PC-3 (cell line): Measurements from ENCODE around the gene SAMD4A. TPM values are rescaled to one million over a fixed set of nuclear protein-coding genes. Genes with fewer than 3 reads are reported as not detected.

Experiments
- ATAC-seq: fragments of 200-7000 bp; cut with Tn5 transposase; 2 replicates; pipeline ENCODE4 v1.9.1; 2020; ENCODE audit warnings: mild to moderate bottlenecking, moderate library complexity
- BruUV-seq: library from RNA; stranded (reverse); fragments of 400-500 nt; replicated peaks from 2 replicates; lab custom pipeline; 2021; lab: Mats Ljungman, UMichigan
- CTCF ChIA-PET: fragments of 300-600 bp; sonication (Branson Sonifier 250); formaldehyde crosslinking; loops from one replicate; lab custom pipeline; 2022; ENCODE audit warnings: antibody characterized with exemption; lab: Charles Lee
- POLR2A ChIA-PET: fragments of 300-600 bp; sonication (Branson Sonifier 250); formaldehyde crosslinking; loops from one replicate; lab custom pipeline; 2022; ENCODE audit warnings: antibody characterized with exemption; ENCODE audit not compliant: unreplicated experiment; lab: Charles Lee
- DNase-seq: peaks from one replicate; pipeline ENCODE4 v3.0.0-alpha.2; 2015
- H2AFZ ChIP-seq: fragments of 300-600 bp; sonication (generic); 2 replicates; pipeline ENCODE4 v1.6.0; 2016; ENCODE audit warnings: antibody characterized with exemption, low read length
- H3F3A ChIP-seq: fragments of 300-600 bp; sonication (generic); one replicate; pipeline ENCODE4 v1.6.0; 2017; ENCODE audit warnings: antibody characterized with exemption, low read length, control low read depth, mild to moderate bottlenecking; ENCODE audit not compliant: unreplicated experiment
- H3K27ac ChIP-seq: fragments of 300-600 bp; sonication (generic); 2 replicates; pipeline ENCODE4 v1.5.1; 2016; ENCODE audit warnings: mild to moderate bottlenecking, low read length
- H3K27me3 ChIP-seq: fragments of 300-600 bp; sonication (generic); 2 replicates; pipeline ENCODE4 v1.6.1; 2016; ENCODE audit warnings: low read length, mixed read lengths
- H3K36me3 ChIP-seq: fragments of 300-600 bp; sonication (generic); 2 replicates; pipeline ENCODE4 v1.6.1; 2016; ENCODE audit warnings: low read depth, mixed run types, low read length, mixed read lengths
- H3K4me1 ChIP-seq: fragments of 300-600 bp; sonication (generic); 2 replicates; pipeline ENCODE4 v1.5.1; 2016; ENCODE audit warnings: low read length; ENCODE audit not compliant: insufficient read depth
- H3K4me2 ChIP-seq: fragments of 300-600 bp; sonication (generic); 2 replicates; pipeline ENCODE4 v1.6.0; 2016; ENCODE audit warnings: low read length
- H3K4me3 ChIP-seq: fragments of 300-600 bp; sonication (generic); 2 replicates; pipeline ENCODE4 v1.5.1; 2016; ENCODE audit warnings: mild to moderate bottlenecking, low read length, mixed read lengths
- H3K79me2 ChIP-seq: fragments of 300-600 bp; sonication (generic); 2 replicates; pipeline ENCODE4 v1.6.1; 2017; ENCODE audit warnings: low read length, mixed read lengths
- H3K9ac ChIP-seq: fragments of 300-600 bp; sonication (generic); 2 replicates; pipeline ENCODE4 v1.6.0; 2016; ENCODE audit warnings: mild to moderate bottlenecking, low read length
- H3K9me2 ChIP-seq: fragments of 300-600 bp; sonication (generic); replicated peaks from 2 replicates; pipeline ENCODE4 v1.6.1; 2016; ENCODE audit warnings: mixed run types, low read length, mixed read lengths
- H3K9me3 ChIP-seq: fragments of 300-600 bp; sonication (generic); 2 replicates; pipeline ENCODE4 v1.6.1; 2016; ENCODE audit warnings: low read length, mixed read lengths
- H4K20me1 ChIP-seq: fragments of 300-600 bp; sonication (generic); 2 replicates; pipeline ENCODE4 v1.6.1; 2016; ENCODE audit warnings: low read length, mixed read lengths
- CTCF ChIP-seq: fragments of 300-600 bp; sonication (generic); conservative IDR thresholded peaks from 2 replicates; pipeline ENCODE4 v1.5.1; 2017; ENCODE audit warnings: antibody characterized with exemption, low read depth, mild to moderate bottlenecking, low read length
- EZH2 ChIP-seq: fragments of 300-600 bp; sonication (generic); IDR thresholded peaks from one replicate; pipeline ENCODE4 v1.6.1; 2017; ENCODE audit warnings: antibody characterized with exemption, mild to moderate bottlenecking, low read length; ENCODE audit not compliant: unreplicated experiment
- EZH2phosphoT487 ChIP-seq: fragments of 300-600 bp; sonication (generic); IDR thresholded peaks from 2 replicates; pipeline ENCODE4 v1.6.1; 2018; ENCODE audit warnings: mild to moderate bottlenecking, antibody characterized with exemption, low read length, borderline replicate concordance
- intact Hi-C: fragments of 100-400 bp; cut with micrococcal nuclease; formaldehyde crosslinking; loops from 2 replicates; pipeline ENCODE4 v1.9.0; 2023
- total RNA-seq: library from RNA; depleted of rRNA; stranded (reverse); fragments of >200 nt; gene quantifications from 2 replicates; pipeline ENCODE4 v1.2.3, GENCODE V29; 2014

The SAMD4A gene
- total RNA-seq, 1 experiment from 2014 or later: 42.9 TPM

DNA sequence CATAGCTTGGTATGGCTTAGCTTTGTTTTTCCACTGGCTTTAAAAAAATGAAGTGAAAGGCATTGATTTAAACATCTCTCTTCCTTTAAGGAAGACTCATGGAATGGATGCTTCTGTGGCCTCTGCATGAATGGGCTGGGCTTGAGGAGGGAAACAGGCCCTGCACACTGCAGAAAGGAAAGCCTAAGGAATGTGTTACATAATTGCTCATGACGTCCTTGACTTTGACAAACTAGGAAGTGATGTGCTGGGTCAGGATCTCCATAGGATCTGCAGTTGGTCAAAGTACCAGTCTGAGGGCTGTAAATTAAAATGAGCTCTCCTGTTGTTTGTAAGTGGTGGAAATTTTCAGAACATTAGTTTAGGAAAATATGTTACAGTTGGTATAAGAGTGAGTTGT, 12.7 kb downstream of the SAMD4A start:
- H3K4me1 ChIP-seq: peaks cover 16% of the 10 kb centered on the region
- POLR2A ChIA-PET: interaction anchor here (0.8 kb wide), 1 partner anchor 14 kb away, joined by 3 read pairs; no protein-coding TSS in a partner anchor
- H3F3A ChIP-seq: no peaks in the 10 kb centered on the region
- peaks cover 97% of the 10 kb centered on the region for H3K79me2 ChIP-seq
- no peak overlapping the region for H3K4me3 ChIP-seq
- intact Hi-C loops: no loop called here
- ATAC-seq (no peak), DNase-seq (no peak)
- H3K9me2 ChIP-seq: no peaks in the 10 kb centered on the region
- BruUV-seq: no TSS peak
- H3K4me2 ChIP-seq: no peak overlapping the region
- H3K9ac ChIP-seq: no peak overlapping the region
- H3K27ac ChIP-seq: no peak overlapping the region
- CTCF ChIA-PET: interaction anchor here (0.5 kb wide), 1 partner anchor 23 kb away, joined by 3 read pairs; no protein-coding TSS in a partner anchor
- peaks cover 40% of the 10 kb centered on the region; the same call in 1 of the 2 replicates for H4K20me1 ChIP-seq
- TF ChIP-seq EZH2phosphoT487 (no peak), EZH2 (no peak), CTCF (no peak)
- peaks cover 14% of the 10 kb centered on the region for H3K36me3 ChIP-seq
- H2AFZ ChIP-seq: no peak overlapping the region
- H3K9me3 ChIP-seq: no peaks in the 10 kb centered on the region
- H3K27me3 ChIP-seq: no peaks in the 10 kb centered on the region

DNA sequence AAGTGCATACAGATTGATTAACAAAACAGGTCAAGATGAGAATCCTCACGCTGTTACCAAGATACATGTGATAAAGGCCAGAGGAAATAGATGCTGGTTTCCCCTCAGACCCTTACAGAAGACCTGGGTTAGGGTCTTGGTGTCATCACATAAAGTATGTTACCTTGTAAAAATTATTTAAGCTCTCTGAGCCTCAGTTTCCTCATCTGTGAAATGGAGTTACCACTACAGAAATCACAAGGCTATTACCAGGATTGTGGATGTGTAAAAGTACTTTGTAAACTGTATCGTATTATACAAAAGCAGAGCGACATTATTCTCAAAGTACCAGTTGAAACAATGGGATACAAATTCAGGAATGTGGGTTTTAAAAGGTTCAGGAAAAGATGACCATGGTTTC, 14.0 kb downstream of the SAMD4A start:
- no peak for TF ChIP-seq EZH2phosphoT487
- TF ChIP-seq CTCF: no peak
- H3F3A ChIP-seq: no peaks in the 10 kb centered on the region
- H3K4me3 ChIP-seq: no peak overlapping the region
- ChIA-PET POLR2A (no interaction called here), CTCF (no interaction called here)
- no peaks in the 10 kb centered on the region for H3K9me2 ChIP-seq
- no peak overlapping the region for H3K4me2 ChIP-seq
- peaks cover 39% of the 10 kb centered on the region; the same call in 1 of the 2 replicates for H4K20me1 ChIP-seq
- H3K27me3 ChIP-seq: no peaks in the 10 kb centered on the region
- ATAC-seq (no peak), DNase-seq (no peak)
- H2AFZ ChIP-seq: no peak overlapping the region
- H3K9ac ChIP-seq: no peak overlapping the region
- no peaks in the 10 kb centered on the region for H3K9me3 ChIP-seq
- intact Hi-C loops: no loop called here
- no peak overlapping the region for H3K27ac ChIP-seq
- BruUV-seq: no TSS peak
- peaks cover 23% of the 10 kb centered on the region for H3K36me3 ChIP-seq
- peaks cover 97% of the 10 kb centered on the region for H3K79me2 ChIP-seq
- H3K4me1 ChIP-seq: peaks cover 16% of the 10 kb centered on the region

DNA sequence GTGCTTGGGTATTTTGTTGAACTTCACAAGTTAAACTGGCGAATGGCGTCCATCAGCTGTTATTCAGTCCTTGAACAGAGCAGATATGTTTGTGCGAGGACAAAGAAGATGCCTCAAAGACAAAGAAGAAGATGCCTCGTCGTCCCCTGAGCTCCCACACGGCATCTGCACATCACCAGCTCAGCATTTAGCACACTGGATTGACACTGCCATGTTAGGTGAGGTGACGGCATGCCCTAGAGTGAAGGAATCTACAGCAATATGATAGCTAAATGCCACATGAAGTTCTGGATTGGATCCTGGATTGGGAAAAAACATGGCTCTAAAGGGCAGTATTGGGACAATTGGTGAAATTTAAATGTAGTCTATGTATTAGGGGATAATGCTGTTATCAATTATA, 15.4 kb downstream of the SAMD4A start:
- Histone ChIP-seq H4K20me1 (peaks cover 28% of the 10 kb centered on the region; the same call in 1 of the 2 replicates), H3F3A (no peaks in the 10 kb centered on the region), H3K27ac (no peak overlapping the region), H3K9ac (no peak overlapping the region), H3K27me3 (no peaks in the 10 kb centered on the region), H3K9me3 (no peaks in the 10 kb centered on the region), H2AFZ (no peak overlapping the region), H3K9me2 (no peaks in the 10 kb centered on the region), H3K4me3 (no peak overlapping the region), H3K4me2 (no peak overlapping the region), H3K4me1 (peaks cover 9% of the 10 kb centered on the region), H3K36me3 (peaks cover 14% of the 10 kb centered on the region), H3K79me2 (peaks cover 96% of the 10 kb centered on the region)
- BruUV-seq: no TSS peak
- POLR2A ChIA-PET: interaction anchor here (0.6 kb wide), 1 partner anchor 73 kb away, joined by 6 read pairs; the partner anchor contains the start of gene CGRRF1
- intact Hi-C loops: no loop called here
- DNase-seq (no peak), ATAC-seq (no peak)
- TF ChIP-seq CTCF: no peak
- no peak for TF ChIP-seq EZH2
- TF ChIP-seq EZH2phosphoT487: no peak
- CTCF ChIA-PET: interaction anchor here (0.6 kb wide), 1 partner anchor 14 kb away, joined by 14 read pairs; no protein-coding TSS in a partner anchor
